K562 (cell line): ENCODE measurements around the gene PRDM10. TPM values are rescaled to one million over a fixed set of nuclear protein-coding genes. Genes with fewer than 3 reads are reported as not detected.

Experiments used
- ATF2 ChIP-seq: sonication (generic); formaldehyde crosslinking; IDR thresholded peaks from 2 replicates; pipeline ENCODE4 v1.8.1; 2022; ENCODE audit warnings: missing genetic modification reagents
- ETS2 ChIP-seq: IDR thresholded peaks from 2 replicates; pipeline ENCODE4 v1.6.1; 2016; ENCODE audit warnings: borderline replicate concordance, missing genetic modification characterization, mild to moderate bottlenecking, moderate library complexity, missing compliant biosample characterization; ENCODE audit not compliant: poor library complexity, severe bottlenecking
- ILF3 ChIP-seq: fragments of 450-650 bp; IDR thresholded peaks from 2 replicates; pipeline ENCODE4 v1.6.1; 2018; ENCODE audit warnings: antibody characterized with exemption, mild to moderate bottlenecking, moderate library complexity, borderline replicate concordance
- L3MBTL2 ChIP-seq: fragments of 450-650 bp; IDR thresholded peaks from 2 replicates; pipeline ENCODE4 v1.6.1; 2016; ENCODE audit warnings: mild to moderate bottlenecking, moderate library complexity
- LEF1 ChIP-seq: fragments of 450-650 bp; IDR thresholded peaks from 2 replicates; pipeline ENCODE4 v1.6.1; 2016; ENCODE audit warnings: mild to moderate bottlenecking
- MEIS2 ChIP-seq: fragments of 450-650 bp; IDR thresholded peaks from 2 replicates; pipeline ENCODE4 v1.6.1; 2014; ENCODE audit warnings: mild to moderate bottlenecking; ENCODE audit not compliant: partially characterized antibody
- NCOR1 ChIP-seq: fragments of 450-650 bp; IDR thresholded peaks from 2 replicates; pipeline ENCODE4 v1.6.1; 2016; ENCODE audit warnings: mild to moderate bottlenecking, moderate library complexity
- NFXL1 ChIP-seq: fragments of 450-650 bp; formaldehyde crosslinking; IDR thresholded peaks from 2 replicates; pipeline ENCODE4 v1.4.0; 2021; ENCODE audit warnings: mild to moderate bottlenecking
- NR2C1 ChIP-seq, 2 experiments: fragments of 450-650 bp; IDR thresholded peaks; 2 replicates each; pipeline ENCODE4 v1.6.1; 2017; ENCODE audit warnings: mild to moderate bottlenecking in 2 of 2, antibody characterized with exemption in 1 of 2, inconsistent platforms in 1 of 2, missing compliant biosample characterization in 1 of 2, missing genetic modification characterization in 1 of 2
- OTX1 ChIP-seq: fragments of 450-650 bp; formaldehyde crosslinking; IDR thresholded peaks from 2 replicates; pipeline ENCODE4 v1.4.0; 2022; ENCODE audit warnings: mild to moderate bottlenecking
- PCBP2 ChIP-seq: fragments of 200-400 bp; formaldehyde crosslinking; IDR thresholded peaks from 2 replicates; pipeline ENCODE4 v1.6.1; 2018; ENCODE audit warnings: low read length, low read depth, mild to moderate bottlenecking, moderate library complexity; ENCODE audit not compliant: poor library complexity, severe bottlenecking
- PHTF2 ChIP-seq: fragments of 250-450 bp; sonication (Bioruptor Pico); IDR thresholded peaks from 2 replicates; pipeline ENCODE4 v1.5.0; 2021; ENCODE audit warnings: mild to moderate bottlenecking
- PTBP1 ChIP-seq: fragments of 200-400 bp; formaldehyde crosslinking; IDR thresholded peaks from 2 replicates; pipeline ENCODE4 v1.6.1; 2017; ENCODE audit warnings: low read depth, low read length
- TGIF2 ChIP-seq: sonication (generic); formaldehyde crosslinking; IDR thresholded peaks from 2 replicates; pipeline ENCODE4 v1.8.1; 2022; ENCODE audit warnings: mild to moderate bottlenecking, missing genetic modification reagents, moderate library complexity
- YY1 ChIP-seq, 3 experiments: IDR thresholded peaks; 2 replicates each; pipeline ENCODE4 v1.6.1; 2011; ENCODE audit warnings: low read length in 2 of 3, mild to moderate bottlenecking in 2 of 3, moderate library complexity in 2 of 3, borderline replicate concordance in 1 of 3, control low read depth in 1 of 3, low read depth in 1 of 3; ENCODE audit not compliant: insufficient read depth in 3 of 3, insufficient replicate concordance in 2 of 3, control insufficient read depth in 1 of 3, insufficient read length in 1 of 3; ENCODE audit errors: extremely low read depth in 1 of 3
- ZNF140 ChIP-seq: fragments of 250-450 bp; sonication (Bioruptor Pico); IDR thresholded peaks from 2 replicates; pipeline ENCODE4 v1.8.0; 2021; ENCODE audit warnings: moderate library complexity, mild to moderate bottlenecking, inconsistent platforms
- ZNF695 ChIP-seq: fragments of 450-650 bp; formaldehyde crosslinking; IDR thresholded peaks from 2 replicates; pipeline ENCODE4 v1.4.0; 2020; ENCODE audit warnings: mild to moderate bottlenecking, moderate library complexity
- polyA plus RNA-seq, 8 experiments: library from polyadenylated mRNA; depleted of rRNA in 4 of 8; stranded (reverse) in 5 of 8; unstranded in 3 of 8; fragments of >200 nt; fragmentation: Nextera tagmentation in 2 of 8; fragmentation: Illumina TruSeq in 1 of 8; extraction: Ambion mirVana in 2 of 8; extraction: Trizol in 1 of 8; gene quantifications; 2 replicates each; pipeline versions ENCODE4 v1.2.1 to v1.2.3, GENCODE V29; 2011 to 2014; ENCODE audit warnings: inconsistent platforms in 1 of 8, missing spikeins in 1 of 8
- total RNA-seq, 7 experiments: library from RNA; depleted of rRNA in 6 of 7; stranded (reverse); fragments of >200 nt in 6 of 7; fragmentation: Illumina TruSeq in 2 of 7; extraction: Trizol in 2 of 7; gene quantifications; 2 replicates each; pipeline versions ENCODE4 v1.2.1 to v1.2.3, GENCODE V29; 2011 to 2021; ENCODE audit warnings: low replicate concordance in 1 of 7

PRDM10 gene
- total and polyA plus RNA-seq, 9 of the 15 experiments (the other 6 are each of a cell fraction or from before 2014, with no cell fraction given): 0.89 to 9.3 (median 4.5) TPM

- no peak for TF ChIP-seq ATF2 (CRISPR knock-in tag)
- TF ChIP-seq NR2C1 (IDR thresholded peaks at IDR 0.05): peak; percentile 88
- peak; percentile 89 for TF ChIP-seq NR2C1 (tag; IDR thresholded peaks at IDR 0.05)
- TF ChIP-seq YY1 (IDR thresholded peaks at IDR 0.05; ENCODE audit: borderline replicate concordance in 1 of 3, control insufficient read depth in 1 of 3, extremely low read depth in 1 of 3, insufficient read depth in 3 of 3, insufficient read length in 1 of 3, insufficient replicate concordance in 2 of 3, low read depth in 1 of 3, low read length in 2 of 3): peak in 1 of 3 experiments; percentile 61
- TF ChIP-seq ZNF695: no peak
- TF ChIP-seq NFXL1 (CRISPR knock-in tag): no peak
- no peak for TF ChIP-seq ETS2
- no peak for TF ChIP-seq PTBP1
- peak; percentile 38; the same call in 1 of the 2 replicates for TF ChIP-seq ILF3
- no peak for TF ChIP-seq ZNF140 (CRISPR knock-in tag)
- TF ChIP-seq OTX1 (CRISPR knock-in tag): 0 out of 2 replicates have a peak, but pooled peaks have one; percentile 46
- TF ChIP-seq MEIS2: peak; percentile 92
- TF ChIP-seq LEF1: peak; percentile 22; the same call in 1 of the 2 replicates
- TF ChIP-seq PHTF2 (CRISPR knock-in tag): no peak
- TF ChIP-seq PCBP2: no peak
- TF ChIP-seq TGIF2: 0 out of 2 replicates have a peak, but pooled peaks have one; percentile 41
- peak; percentile 97 for TF ChIP-seq L3MBTL2
- peak; percentile 25 for TF ChIP-seq NCOR1
Measured at GRCh38 chr11:130002846-130003716, 446 bp upstream of the PRDM10 start (continued).
